Skin of body (tissue), 2 donors: Measurements from ENCODE around the gene PKIG. TPM values are rescaled to one million over a fixed set of nuclear protein-coding genes. Genes with fewer than 3 reads are reported as not detected.

Experiments used
- DNase-seq: peaks from one replicate; lab custom pipeline; 2025; lab: John Stamatoyannopoulos, UW
- total RNA-seq: library from RNA; depleted of rRNA; stranded (reverse); fragments of >200 nt; gene quantifications from one replicate; pipeline ENCODE4 v1.2.3, GENCODE V29; 2014

Gene PKIG
- total RNA-seq, 1 donor from 2014 or later, result 21.8 TPM

- no peak for DNase-seq
Measured at GRCh38 chr20:44616604-44616964, 34.2 kb downstream of the PKIG start.

GRCh38 chr20:44618318-44618731, 35.9 kb downstream of the PKIG start:
- no peak for DNase-seq

- no peak for DNase-seq
Measured at GRCh38 chr20:44619294-44619693, 36.9 kb downstream of the PKIG start.

GRCh38 chr20:44620030-44620429, 37.7 kb downstream of the PKIG start:
- DNase-seq, result no peak

GRCh38 chr20:44621325-44621724, 38.9 kb downstream of the PKIG start:
- DNase-seq, result no peak

- DNase-seq, result no peak
Measured at GRCh38 chr20:44621939-44622338, 39.6 kb downstream of the PKIG start.

- no peak for DNase-seq
Measured at GRCh38 chr20:44622501-44623270, 40.3 kb downstream of the PKIG start.

GRCh38 chr20:44624152-44624551, 41.8 kb downstream of the PKIG start:
- DNase-seq, result no peak

- no peak for DNase-seq
Measured at GRCh38 chr20:44624743-44625271, 42.4 kb downstream of the PKIG start.

- DNase-seq, result no peak
Measured at GRCh38 chr20:44625361-44625760, 43.0 kb downstream of the PKIG start.

GRCh38 chr20:44626278-44626677, 43.9 kb downstream of the PKIG start:
- DNase-seq, result no peak

- no peak for DNase-seq
Measured at GRCh38 chr20:44627364-44628010, 45.1 kb downstream of the PKIG start.

- DNase-seq, result no peak
Measured at GRCh38 chr20:44629017-44629385, 46.6 kb downstream of the PKIG start.

GRCh38 chr20:44629542-44629941, 47.2 kb downstream of the PKIG start:
- DNase-seq, result no peak

GRCh38 chr20:44630297-44630696, 47.9 kb downstream of the PKIG start:
- DNase-seq, result no peak

GRCh38 chr20:44632103-44632752, 49.8 kb downstream of the PKIG start:
- no peak for DNase-seq

- no peak for DNase-seq
Measured at GRCh38 chr20:44633187-44633810, 50.9 kb downstream of the PKIG start.

- no peak for DNase-seq
Measured at GRCh38 chr20:44633872-44634600, 51.7 kb downstream of the PKIG start.

- DNase-seq, result no peak
Measured at GRCh38 chr20:44635877-44636276, 53.5 kb downstream of the PKIG start.

GRCh38 chr20:44637042-44637441, 54.7 kb downstream of the PKIG start:
- no peak for DNase-seq
